Ishikawa (cell line): ENCODE measurements around the gene MACROD2.

Experiments
- CREB1 ChIP-seq: IDR thresholded peaks from 2 replicates; pipeline ENCODE4 v1.6.1; 2012; ENCODE audit warnings: low read depth
- EP300 ChIP-seq: IDR thresholded peaks from 2 replicates; pipeline ENCODE4 v1.6.1; 2012; ENCODE audit warnings: borderline replicate concordance
- FOXM1 ChIP-seq: IDR thresholded peaks from 2 replicates; pipeline ENCODE4 v1.6.1; 2012; ENCODE audit warnings: low read depth, borderline replicate concordance
- MAX ChIP-seq: IDR thresholded peaks from 2 replicates; pipeline ENCODE4 v1.6.1; 2012
- NFIC ChIP-seq: IDR thresholded peaks from 2 replicates; pipeline ENCODE4 v1.6.1; 2012
- RAD21 ChIP-seq: IDR thresholded peaks from 2 replicates; pipeline ENCODE4 v1.6.1; 2012; ENCODE audit warnings: low read depth
- REST ChIP-seq: IDR thresholded peaks from 2 replicates; pipeline ENCODE4 v1.6.1; 2012; ENCODE audit warnings: low read depth, mild to moderate bottlenecking
- TAF1 ChIP-seq: IDR thresholded peaks from 2 replicates; pipeline ENCODE4 v1.6.1; 2012; ENCODE audit warnings: low read depth, mild to moderate bottlenecking
- TEAD4 ChIP-seq: IDR thresholded peaks from 2 replicates; pipeline ENCODE4 v1.6.1; 2012
- USF1 ChIP-seq: IDR thresholded peaks from 2 replicates; pipeline ENCODE4 v1.6.1; 2012
- YY1 ChIP-seq: IDR thresholded peaks from 2 replicates; pipeline ENCODE4 v1.6.1; 2012; ENCODE audit warnings: low read depth

- TF ChIP-seq FOXM1 (no peak), CREB1 (no peak), MAX (no peak), NFIC (no peak), TAF1 (no peak), YY1 (no peak), USF1 (no peak), EP300 (no peak), TEAD4 (no peak), REST (no peak), RAD21 (no peak)
Observed at GRCh38 chr20:14826543-14827313, 831.4 kb downstream of the MACROD2 start.
